GM12878 (cell line): Measurements from ENCODE around the gene PPRC1.

Experiments used
- BRCA1 ChIP-seq: IDR thresholded peaks from 2 replicates; pipeline ENCODE4 v1.6.1; 2011; ENCODE audit warnings: low read depth, low read length, improper control_type of control experiment
- CBFB ChIP-seq: IDR thresholded peaks from 2 replicates; pipeline ENCODE4 v1.6.1; 2016; ENCODE audit warnings: antibody characterized with exemption, low read depth
- NFIC ChIP-seq: IDR thresholded peaks from 2 replicates; pipeline ENCODE4 v1.6.1; 2012; ENCODE audit warnings: low read depth, mild to moderate bottlenecking, inconsistent platforms, low read length, moderate library complexity
- NFYA ChIP-seq: IDR thresholded peaks from 2 replicates; pipeline ENCODE4 v1.6.1; 2011; ENCODE audit warnings: low read depth, mild to moderate bottlenecking, low read length, improper control_type of control experiment, borderline replicate concordance
- POLR2A ChIP-seq: IDR thresholded peaks from 2 replicates; pipeline ENCODE4 v1.6.1; 2011; ENCODE audit warnings: low read depth, mild to moderate bottlenecking, low read length
- POLR2AphosphoS2 ChIP-seq: IDR thresholded peaks from 2 replicates; pipeline ENCODE4 v1.6.1; 2011; ENCODE audit warnings: low read depth, mild to moderate bottlenecking, low read length, improper control_type of control experiment, moderate library complexity
- RAD21 ChIP-seq: IDR thresholded peaks from 2 replicates; pipeline ENCODE4 v1.6.1; 2011; ENCODE audit warnings: mild to moderate bottlenecking, low read depth, low read length, moderate library complexity; ENCODE audit not compliant: insufficient read depth
- RCOR1 ChIP-seq: conservative IDR thresholded peaks from 2 replicates; pipeline ENCODE4 v1.6.1; 2012; ENCODE audit warnings: low read depth, low read length, improper control_type of control experiment
- REST ChIP-seq: IDR thresholded peaks from 2 replicates; pipeline ENCODE4 v1.6.1; 2012; ENCODE audit warnings: mild to moderate bottlenecking, low read depth, low read length
- SUZ12 ChIP-seq: fragments of 200-600 bp; sonication (generic); IDR thresholded peaks from one replicate; pipeline ENCODE4 v1.6.1; 2018; ENCODE audit warnings: antibody characterized with exemption, mild to moderate bottlenecking; ENCODE audit not compliant: unreplicated experiment
- USF2 ChIP-seq: IDR thresholded peaks from 2 replicates; pipeline ENCODE4 v1.6.1; 2011; ENCODE audit warnings: low read depth, low read length, improper control_type of control experiment, borderline replicate concordance
- ZSCAN29 ChIP-seq: fragments of 450-650 bp; IDR thresholded peaks from 2 replicates; pipeline ENCODE4 v1.6.1; 2017; ENCODE audit warnings: mild to moderate bottlenecking, moderate library complexity
- TF ChIP-seq, protein P1 (sequence below), 3 experiments: IDR thresholded peaks in 2 of 3; conservative IDR thresholded peaks in 1 of 3; 2 replicates each; pipeline ENCODE4 v1.5.1; 2011; ENCODE audit warnings: low read depth in 3 of 3, low read length in 3 of 3, mild to moderate bottlenecking in 3 of 3, control low read depth in 2 of 3, moderate library complexity in 2 of 3, inconsistent platforms in 1 of 3, mixed read lengths in 1 of 3; ENCODE audit not compliant: control insufficient read depth in 2 of 3, insufficient read depth in 1 of 3; ENCODE audit errors: extremely low read depth in 1 of 3
- TF ChIP-seq, protein P2 (sequence below): fragments of 450-650 bp; formaldehyde crosslinking; IDR thresholded peaks from 2 replicates; pipeline ENCODE4 v1.5.0; 2022; ENCODE audit warnings: mild to moderate bottlenecking, missing genetic modification characterization

DNA sequence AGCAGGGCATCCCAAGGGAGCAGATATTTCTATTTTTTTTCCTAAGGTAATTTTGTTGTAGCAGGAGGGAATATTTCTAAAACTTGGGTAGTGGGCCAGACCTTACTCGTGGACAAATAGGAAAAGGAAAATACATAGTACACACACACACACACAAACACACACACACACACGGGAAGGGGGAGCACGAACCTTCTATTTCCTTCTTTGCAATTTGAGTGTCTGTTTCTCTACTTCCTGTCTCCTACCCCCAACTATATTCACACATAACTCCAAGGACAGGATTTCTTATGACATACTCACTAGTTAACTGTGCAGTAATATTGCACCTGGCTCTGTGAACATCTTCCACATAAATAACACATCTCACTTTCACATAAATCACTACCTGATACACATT lies 17.1 kb upstream of the PPRC1 start:
- TF ChIP-seq USF2 = no peak
- TF ChIP-seq SUZ12 = no peak
- TF ChIP-seq, protein P1, sequence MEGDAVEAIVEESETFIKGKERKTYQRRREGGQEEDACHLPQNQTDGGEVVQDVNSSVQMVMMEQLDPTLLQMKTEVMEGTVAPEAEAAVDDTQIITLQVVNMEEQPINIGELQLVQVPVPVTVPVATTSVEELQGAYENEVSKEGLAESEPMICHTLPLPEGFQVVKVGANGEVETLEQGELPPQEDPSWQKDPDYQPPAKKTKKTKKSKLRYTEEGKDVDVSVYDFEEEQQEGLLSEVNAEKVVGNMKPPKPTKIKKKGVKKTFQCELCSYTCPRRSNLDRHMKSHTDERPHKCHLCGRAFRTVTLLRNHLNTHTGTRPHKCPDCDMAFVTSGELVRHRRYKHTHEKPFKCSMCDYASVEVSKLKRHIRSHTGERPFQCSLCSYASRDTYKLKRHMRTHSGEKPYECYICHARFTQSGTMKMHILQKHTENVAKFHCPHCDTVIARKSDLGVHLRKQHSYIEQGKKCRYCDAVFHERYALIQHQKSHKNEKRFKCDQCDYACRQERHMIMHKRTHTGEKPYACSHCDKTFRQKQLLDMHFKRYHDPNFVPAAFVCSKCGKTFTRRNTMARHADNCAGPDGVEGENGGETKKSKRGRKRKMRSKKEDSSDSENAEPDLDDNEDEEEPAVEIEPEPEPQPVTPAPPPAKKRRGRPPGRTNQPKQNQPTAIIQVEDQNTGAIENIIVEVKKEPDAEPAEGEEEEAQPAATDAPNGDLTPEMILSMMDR (IDR thresholded peaks at IDR 0.05 in 2 of 3, conservative IDR thresholded peaks at IDR 0.05 in 1 of 3; ENCODE audit: control insufficient read depth in 2 of 3, extremely low read depth in 1 of 3, insufficient read depth in 1 of 3, low read depth in 3 of 3, low read length in 3 of 3) = no peak
- TF ChIP-seq, protein P2, sequence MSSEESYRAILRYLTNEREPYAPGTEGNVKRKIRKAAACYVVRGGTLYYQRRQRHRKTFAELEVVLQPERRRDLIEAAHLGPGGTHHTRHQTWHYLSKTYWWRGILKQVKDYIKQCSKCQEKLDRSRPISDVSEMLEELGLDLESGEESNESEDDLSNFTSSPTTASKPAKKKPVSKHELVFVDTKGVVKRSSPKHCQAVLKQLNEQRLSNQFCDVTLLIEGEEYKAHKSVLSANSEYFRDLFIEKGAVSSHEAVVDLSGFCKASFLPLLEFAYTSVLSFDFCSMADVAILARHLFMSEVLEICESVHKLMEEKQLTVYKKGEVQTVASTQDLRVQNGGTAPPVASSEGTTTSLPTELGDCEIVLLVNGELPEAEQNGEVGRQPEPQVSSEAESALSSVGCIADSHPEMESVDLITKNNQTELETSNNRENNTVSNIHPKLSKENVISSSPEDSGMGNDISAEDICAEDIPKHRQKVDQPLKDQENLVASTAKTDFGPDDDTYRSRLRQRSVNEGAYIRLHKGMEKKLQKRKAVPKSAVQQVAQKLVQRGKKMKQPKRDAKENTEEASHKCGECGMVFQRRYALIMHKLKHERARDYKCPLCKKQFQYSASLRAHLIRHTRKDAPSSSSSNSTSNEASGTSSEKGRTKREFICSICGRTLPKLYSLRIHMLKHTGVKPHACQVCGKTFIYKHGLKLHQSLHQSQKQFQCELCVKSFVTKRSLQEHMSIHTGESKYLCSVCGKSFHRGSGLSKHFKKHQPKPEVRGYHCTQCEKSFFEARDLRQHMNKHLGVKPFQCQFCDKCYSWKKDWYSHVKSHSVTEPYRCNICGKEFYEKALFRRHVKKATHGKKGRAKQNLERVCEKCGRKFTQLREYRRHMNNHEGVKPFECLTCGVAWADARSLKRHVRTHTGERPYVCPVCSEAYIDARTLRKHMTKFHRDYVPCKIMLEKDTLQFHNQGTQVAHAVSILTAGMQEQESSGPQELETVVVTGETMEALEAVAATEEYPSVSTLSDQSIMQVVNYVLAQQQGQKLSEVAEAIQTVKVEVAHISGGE (CRISPR knock-in tag) = no peak
- TF ChIP-seq NFIC = no peak
- TF ChIP-seq ZSCAN29 = no peak
- no peak for TF ChIP-seq RAD21
- TF ChIP-seq BRCA1 = no peak
- no peak for TF ChIP-seq NFYA
- no peak for TF ChIP-seq REST
- TF ChIP-seq CBFB = no peak
- no peak for TF ChIP-seq POLR2AphosphoS2
- TF ChIP-seq POLR2A = no peak
- TF ChIP-seq RCOR1 = no peak
